ENCODE measurements around the gene XKR8.

DNA sequence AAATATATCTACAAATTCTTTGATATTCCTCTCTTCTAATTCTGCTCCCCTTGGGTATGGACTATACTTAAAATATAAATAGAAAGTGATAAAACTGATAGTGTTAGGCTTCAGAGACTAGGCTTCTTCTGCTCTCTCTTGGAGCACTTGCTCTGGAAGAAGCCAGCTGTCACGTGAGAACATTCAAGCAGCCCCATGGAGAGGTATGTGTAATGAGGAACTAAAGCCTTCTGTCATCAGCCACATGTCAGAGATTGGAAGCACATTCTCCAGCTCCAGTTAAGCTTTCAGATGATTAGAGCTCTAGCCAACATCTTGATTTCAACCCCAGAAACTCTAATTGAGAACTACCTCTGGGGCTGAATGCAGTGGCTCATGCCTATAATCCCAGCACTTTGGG is 34.3 kb downstream of the XKR8 start:
- TF ChIP-seq POLR2A (IDR thresholded peaks at IDR 0.05): no peak
- TF ChIP-seq, protein P1, sequence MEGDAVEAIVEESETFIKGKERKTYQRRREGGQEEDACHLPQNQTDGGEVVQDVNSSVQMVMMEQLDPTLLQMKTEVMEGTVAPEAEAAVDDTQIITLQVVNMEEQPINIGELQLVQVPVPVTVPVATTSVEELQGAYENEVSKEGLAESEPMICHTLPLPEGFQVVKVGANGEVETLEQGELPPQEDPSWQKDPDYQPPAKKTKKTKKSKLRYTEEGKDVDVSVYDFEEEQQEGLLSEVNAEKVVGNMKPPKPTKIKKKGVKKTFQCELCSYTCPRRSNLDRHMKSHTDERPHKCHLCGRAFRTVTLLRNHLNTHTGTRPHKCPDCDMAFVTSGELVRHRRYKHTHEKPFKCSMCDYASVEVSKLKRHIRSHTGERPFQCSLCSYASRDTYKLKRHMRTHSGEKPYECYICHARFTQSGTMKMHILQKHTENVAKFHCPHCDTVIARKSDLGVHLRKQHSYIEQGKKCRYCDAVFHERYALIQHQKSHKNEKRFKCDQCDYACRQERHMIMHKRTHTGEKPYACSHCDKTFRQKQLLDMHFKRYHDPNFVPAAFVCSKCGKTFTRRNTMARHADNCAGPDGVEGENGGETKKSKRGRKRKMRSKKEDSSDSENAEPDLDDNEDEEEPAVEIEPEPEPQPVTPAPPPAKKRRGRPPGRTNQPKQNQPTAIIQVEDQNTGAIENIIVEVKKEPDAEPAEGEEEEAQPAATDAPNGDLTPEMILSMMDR (IDR thresholded peaks at IDR 0.05): no peak

Data from testis (tissue), 2 donors.